ENCODE results near the gene PPP2R2C. TPM values are rescaled to one million over a fixed set of nuclear protein-coding genes. Genes with fewer than 3 reads are reported as not detected.

The PPP2R2C gene
- total RNA-seq, 1 donor from 2014 or later, result 12.3 TPM

DNA sequence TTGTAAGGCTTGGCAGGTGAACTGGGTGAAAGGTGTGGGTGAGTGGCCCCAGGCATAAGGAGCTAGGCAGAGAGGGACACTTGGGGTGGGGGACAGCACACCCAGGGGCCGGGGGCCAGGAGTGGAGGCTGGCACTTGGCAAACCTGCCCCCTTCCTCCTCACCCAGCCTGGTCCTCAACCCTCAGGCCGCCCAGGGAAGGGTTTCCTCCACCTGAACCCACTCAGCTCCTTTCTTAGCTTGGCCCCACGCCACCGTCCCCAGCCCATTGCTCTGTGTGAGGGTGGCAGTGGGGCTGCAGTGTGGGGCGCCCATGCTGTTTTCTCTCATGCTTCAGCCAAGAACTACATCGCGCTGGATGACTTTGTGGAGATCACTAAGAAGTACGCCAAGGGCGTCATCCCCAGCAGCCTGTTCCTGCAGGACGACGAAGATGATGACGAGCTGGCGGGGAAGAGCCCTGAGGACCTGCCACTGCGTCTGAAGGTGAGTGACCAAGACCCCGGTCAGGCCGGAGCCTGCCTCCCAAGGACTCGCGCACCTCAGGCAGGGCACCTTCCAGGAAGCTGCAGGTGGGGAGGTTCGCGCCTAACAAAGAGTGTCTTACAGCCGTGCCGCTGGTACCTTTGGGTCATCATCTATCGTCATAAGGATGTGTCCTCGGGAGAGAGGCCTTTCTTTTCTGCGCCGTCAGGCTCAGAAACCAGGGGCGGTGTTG is 177.6 kb downstream of the PPP2R2C start:
- intact Hi-C loops (cut with DNase I), result no loop called here
- ATAC-seq (no peak), DNase-seq (ENCODE audit: missing footprints) (no peak)

- ATAC-seq, result no peak
- no peak for DNase-seq (ENCODE audit: missing footprints)
- intact Hi-C loops (cut with DNase I), result no loop called here
These were observed 178.8 kb downstream of the PPP2R2C start for GRCh38 chr4:6293661-6294060.

GRCh38 chr4:6293097-6293445 is 179.3 kb downstream of the PPP2R2C start:
- intact Hi-C loops (cut with DNase I), result no loop called here
- ATAC-seq (no peak), DNase-seq (ENCODE audit: missing footprints) (no peak)

- ATAC-seq (no peak), DNase-seq (ENCODE audit: missing footprints) (no peak)
- intact Hi-C loops (cut with DNase I), result no loop called here
These were observed 179.9 kb downstream of the PPP2R2C start for GRCh38 chr4:6292376-6293096.

DNA sequence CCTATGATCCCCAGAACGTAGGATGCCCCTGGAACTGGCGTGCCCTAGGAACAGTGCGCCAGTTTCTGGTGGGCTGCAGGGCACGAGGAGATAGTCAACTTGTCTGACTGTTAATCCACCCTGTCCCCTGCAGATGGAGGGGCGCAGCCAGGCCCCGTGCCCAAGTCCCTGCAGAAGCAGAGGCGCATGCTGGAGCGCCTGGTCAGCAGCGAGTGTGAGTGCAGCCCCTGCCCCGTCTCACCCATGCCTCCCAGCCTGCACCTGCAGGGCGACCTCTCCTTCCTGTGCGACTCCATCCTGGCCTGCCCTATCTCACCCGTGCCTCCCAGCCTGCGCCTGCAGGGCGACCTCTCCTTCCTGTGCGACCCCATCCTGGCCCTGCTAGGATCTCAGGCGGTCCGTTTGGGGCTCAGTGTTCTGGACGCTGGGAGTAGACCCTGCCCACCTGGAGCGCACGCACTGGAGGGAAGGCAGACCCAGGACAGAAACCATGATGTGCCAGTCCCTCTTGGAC is 180.6 kb downstream of the PPP2R2C start:
- no peak for ATAC-seq
- intact Hi-C loops (cut with DNase I), result no loop called here
- DNase-seq (ENCODE audit: missing footprints), result no peak

DNA sequence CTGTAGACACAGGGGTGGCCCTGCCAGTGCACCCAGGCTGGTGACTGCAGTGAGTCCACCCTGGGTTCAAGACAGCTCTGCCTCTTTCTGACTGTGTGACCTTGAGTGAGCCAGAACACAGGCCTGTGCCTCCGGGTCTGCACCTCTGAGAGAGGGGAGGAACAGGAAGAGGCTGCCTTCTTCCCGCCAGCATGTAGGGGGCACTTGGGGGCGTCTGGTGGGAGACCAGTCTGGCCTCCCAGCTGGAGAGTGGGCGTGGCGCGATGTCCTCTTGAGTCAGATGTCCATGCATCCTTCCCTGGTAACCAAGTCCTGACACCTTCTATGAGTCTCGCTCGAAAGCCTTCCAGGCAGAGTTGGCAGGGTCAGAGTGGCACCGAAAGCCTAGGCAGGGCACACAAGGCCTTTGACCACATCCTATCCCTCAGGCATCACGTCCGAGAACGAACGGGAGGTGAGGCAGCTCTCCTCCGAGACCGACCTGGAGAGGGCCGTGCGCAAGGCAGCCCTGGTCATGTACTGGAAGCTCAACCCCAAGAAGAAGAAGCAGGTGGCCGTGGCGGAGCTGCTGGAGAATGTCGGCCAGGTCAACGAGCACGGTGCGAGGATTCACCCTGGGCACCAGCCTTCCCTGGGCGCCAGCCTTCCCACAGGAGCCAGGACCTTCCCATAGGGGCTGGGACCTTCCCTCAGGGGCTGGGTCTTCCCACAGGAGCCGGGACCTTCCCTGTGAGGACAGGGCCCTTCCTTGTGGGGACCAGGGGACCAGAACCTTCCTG is 181.5 kb downstream of the PPP2R2C start:
- DNase-seq (ENCODE audit: missing footprints) (peak; percentile 45), ATAC-seq (no peak)
- intact Hi-C loops (cut with DNase I), result no loop called here

GRCh38 chr4:6290256-6290655 is 182.2 kb downstream of the PPP2R2C start:
- ATAC-seq, result no peak
- intact Hi-C loops (cut with DNase I), result no loop called here
- peak; percentile 26 for DNase-seq (ENCODE audit: missing footprints)

DNA sequence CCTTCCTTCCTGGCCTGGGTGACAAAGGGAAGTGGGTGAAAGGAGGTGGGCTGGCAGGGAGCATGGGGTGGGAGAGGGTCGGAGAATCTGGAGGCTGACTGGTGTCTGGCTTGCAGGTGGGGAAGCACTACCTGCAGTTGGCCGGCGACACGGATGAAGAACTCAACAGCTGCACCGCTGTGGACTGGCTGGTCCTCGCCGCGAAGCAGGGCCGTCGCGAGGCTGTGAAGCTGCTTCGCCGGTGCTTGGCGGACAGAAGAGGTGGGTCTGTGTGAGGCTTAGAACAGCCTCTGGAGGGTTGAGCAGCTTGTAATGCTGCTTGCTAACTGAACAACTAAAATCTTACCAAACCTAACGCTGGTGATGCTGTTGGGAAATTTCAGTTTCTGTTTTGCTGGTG is 183.5 kb downstream of the PPP2R2C start:
- DNase-seq (ENCODE audit: missing footprints) (peak; percentile 43), ATAC-seq (no peak)
- intact Hi-C loops (cut with DNase I), result no loop called here

DNA sequence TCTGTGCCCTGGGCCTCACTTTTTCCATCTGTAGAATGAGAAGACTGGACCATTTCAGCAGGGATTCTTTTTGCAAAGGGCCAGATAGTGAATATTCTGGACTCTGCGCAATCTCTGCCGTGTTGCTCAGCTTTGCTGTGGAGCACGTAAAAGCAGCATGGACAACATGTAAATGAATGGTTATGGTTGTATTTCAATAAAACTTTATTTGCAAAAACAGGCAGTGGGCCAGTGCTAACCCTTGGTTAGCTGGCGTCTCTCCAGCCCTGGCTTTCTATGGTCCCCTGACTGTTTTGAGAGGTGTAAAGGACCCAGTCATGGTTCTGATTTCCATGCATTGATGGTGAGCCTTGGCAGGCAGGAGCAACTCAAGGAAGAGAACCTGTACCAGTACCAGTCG is 184.1 kb downstream of the PPP2R2C start:
- DNase-seq (ENCODE audit: missing footprints), result peak; percentile 9
- ATAC-seq, result no peak
- intact Hi-C loops (cut with DNase I), result no loop called here

DNA sequence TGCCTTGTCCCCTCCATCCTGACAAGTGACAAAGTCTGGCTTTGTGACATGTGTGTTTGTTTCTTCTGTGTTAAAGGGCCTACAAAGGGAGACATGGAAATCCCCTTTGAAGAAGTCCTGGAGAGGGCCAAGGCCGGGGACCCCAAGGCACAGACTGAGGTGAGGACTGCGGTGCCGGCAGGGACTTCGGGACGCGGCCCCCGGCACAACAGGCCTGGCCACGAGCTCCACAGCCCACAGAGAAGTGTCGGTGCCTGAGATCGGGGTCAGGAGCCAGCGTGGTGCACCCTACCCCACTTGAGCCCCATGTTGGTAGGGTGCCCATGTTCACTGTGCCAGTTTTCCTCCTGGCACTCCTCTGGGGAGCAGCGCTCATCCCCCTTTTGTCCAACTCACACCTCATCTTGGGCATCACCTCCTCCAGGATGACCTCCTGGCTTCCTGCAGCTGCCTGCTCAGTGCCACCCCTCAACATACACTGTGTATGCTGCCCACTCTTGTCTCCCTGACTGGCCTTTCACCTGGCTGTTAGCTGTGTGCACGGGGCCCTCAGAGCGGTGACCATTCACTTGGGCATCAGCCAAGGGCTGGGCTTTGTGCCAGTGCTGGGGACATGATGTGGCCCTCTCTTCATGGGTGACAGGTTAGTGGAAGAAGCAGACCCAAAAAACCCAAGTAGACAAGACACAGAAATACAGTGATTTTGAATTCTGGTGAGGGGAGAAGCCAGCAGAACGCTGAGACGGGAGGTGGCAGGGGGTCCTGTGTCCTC is 185.2 kb downstream of the PPP2R2C start:
- ATAC-seq, result no peak
- peak; percentile 27 for DNase-seq (ENCODE audit: missing footprints)
- intact Hi-C loops (cut with DNase I), result no loop called here

DNA sequence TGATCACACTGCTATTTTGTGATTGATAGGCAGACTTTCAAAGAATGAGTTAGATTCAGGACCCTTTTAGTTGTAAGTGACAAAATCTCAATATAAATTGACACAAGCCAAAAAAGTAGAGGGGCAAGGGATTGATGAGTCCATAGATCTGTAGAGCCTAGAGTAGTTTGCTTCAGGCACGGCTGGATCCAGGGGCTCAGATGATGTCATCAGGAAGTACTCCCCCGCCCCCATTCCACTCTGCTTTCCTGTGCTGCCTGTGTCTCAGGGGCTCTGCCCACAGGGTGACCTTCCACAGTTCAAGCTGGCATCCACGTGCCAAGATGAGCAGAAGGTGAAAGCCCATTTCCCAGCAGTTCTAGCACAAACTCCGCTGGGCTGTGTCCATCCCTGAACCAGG is 189.1 kb downstream of the PPP2R2C start:
- ATAC-seq, result no peak
- intact Hi-C loops (cut with DNase I), result no loop called here
- no peak for DNase-seq (ENCODE audit: missing footprints)

DNA sequence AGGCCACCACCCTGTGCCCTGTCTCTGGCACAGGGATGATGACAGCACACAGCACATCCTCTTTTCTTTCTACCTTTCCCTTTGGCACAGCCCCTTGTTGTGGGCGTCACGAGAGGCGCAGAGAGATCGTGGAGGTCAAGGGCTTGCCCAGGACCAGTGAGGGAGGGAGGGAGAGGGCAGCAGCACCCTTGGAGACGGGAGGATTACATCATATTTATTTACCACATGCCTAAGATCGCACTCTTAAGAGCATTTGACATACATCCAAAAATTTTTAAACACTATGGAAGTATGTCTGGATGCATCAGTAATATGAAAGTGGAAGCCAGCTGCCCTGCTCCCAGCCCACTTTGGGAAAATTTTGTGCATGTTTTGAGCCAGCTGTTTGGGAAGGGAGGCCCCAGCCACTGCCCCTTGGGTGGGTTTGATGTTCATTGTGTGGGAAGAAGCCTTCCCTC is 190.1 kb downstream of the PPP2R2C start:
- intact Hi-C loops (cut with DNase I), result no loop called here
- ATAC-seq, result no peak
- peak; percentile 31 for DNase-seq (ENCODE audit: missing footprints)

- ATAC-seq, result peak; percentile 53
- intact Hi-C loops (cut with DNase I), result no loop called here
- DNase-seq (ENCODE audit: missing footprints), result peak; percentile 64
These were observed 190.7 kb downstream of the PPP2R2C start for GRCh38 chr4:6281436-6282313.

- no peak for ATAC-seq
- DNase-seq (ENCODE audit: missing footprints), result peak; percentile 45
- intact Hi-C loops (cut with DNase I), result no loop called here
These were observed 191.9 kb downstream of the PPP2R2C start for GRCh38 chr4:6280365-6280996.

GRCh38 chr4:6279582-6280289 is 192.7 kb downstream of the PPP2R2C start:
- DNase-seq (ENCODE audit: missing footprints), result peak; percentile 27
- intact Hi-C loops (cut with DNase I), result loop anchor here (10.0 kb wide), 1 partner anchor 785 kb away; the partner anchor contains the start of gene GRPEL1
- no peak for ATAC-seq

DNA sequence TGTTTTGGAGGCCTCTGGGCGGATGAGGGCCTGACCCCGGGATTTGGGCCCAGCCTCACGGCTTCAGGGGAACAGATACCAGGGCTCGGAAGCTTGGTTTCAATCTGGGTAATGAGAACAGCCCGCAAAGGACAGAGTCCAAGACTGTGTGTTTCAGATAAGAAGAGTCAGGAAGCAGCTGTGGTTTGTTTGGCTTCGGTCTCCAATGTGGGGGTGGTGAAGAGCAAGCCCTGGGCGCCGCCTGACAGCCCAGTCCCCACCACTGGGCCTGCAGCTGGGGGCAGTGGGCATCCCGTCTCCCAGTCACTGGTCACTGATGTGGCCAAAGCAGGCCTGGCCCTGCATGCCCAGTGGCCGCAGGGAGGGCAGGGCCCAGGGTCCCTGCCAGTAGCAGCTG is 193.6 kb downstream of the PPP2R2C start:
- ATAC-seq (peak; percentile 74), DNase-seq (ENCODE audit: missing footprints) (peak; percentile 71)
- intact Hi-C loops (cut with DNase I), result loop anchor here (10.0 kb wide), 1 partner anchor 786 kb away; the partner anchor contains the start of gene GRPEL1
